Measurements from ENCODE around the gene SHISA4. TPM values are rescaled to one million over a fixed set of nuclear protein-coding genes. Genes with fewer than 3 reads are reported as not detected.

SHISA4 gene
- total and polyA plus RNA-seq, 4 donors = 7.2 to 15.9 (median 11.8) TPM

DNA sequence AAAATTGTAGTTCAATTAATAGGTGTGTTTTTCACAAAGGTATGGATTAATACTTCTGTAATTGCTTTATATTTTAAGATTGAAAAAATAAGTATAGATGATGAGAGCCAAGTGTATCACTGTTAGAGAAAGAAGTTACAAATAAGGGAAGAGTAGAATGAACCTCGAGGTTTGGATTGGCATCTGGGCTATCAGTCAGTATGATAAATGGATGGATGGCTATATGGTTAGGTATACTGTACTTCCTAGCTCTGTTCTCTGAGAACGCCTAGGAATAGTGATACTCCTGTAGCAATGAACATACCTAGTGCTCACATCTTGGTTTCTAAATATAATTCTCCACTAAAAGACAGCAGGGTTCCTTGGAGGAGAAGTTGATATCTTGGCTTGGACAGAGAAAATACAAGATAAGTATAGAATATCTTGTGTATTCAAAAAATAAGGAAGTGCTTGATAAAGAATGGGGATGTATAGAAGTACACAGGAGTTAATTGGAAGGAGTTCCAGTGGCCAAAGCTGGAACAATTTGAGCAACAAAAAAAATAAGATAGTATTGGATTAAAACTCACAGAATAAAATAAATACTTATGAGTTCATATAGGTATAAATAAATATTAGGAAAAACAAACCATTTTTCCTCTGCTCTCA is 47.3 kb upstream of the SHISA4 start:
- Histone ChIP-seq H3K4me3 (no peak overlapping the region), H3K9me3 (ENCODE audit: control insufficient read depth in 4 of 4, insufficient read depth in 3 of 4, low read length in 3 of 4) (no peaks in the 10 kb centered on the region), H3K4me1 (ENCODE audit: control insufficient read depth in 5 of 5, insufficient read depth in 5 of 5, low read length in 5 of 5) (peaks cover 0 to 7% (median 0%) of the 10 kb centered on the region in 5 donors), H3K36me3 (ENCODE audit: control insufficient read depth in 4 of 4, insufficient read depth in 4 of 4, low read length in 4 of 4) (peaks cover 2 to 5% (median 3%) of the 10 kb centered on the region in 4 donors), H3K27ac (ENCODE audit: low read depth in 1 of 2, low read length in 1 of 2) (no peak overlapping the region), H3K9ac (ENCODE audit: insufficient read depth in 1 of 2, low read length in 2 of 2) (no peak overlapping the region), H3K27me3 (ENCODE audit: control insufficient read depth in 3 of 3, insufficient read depth in 3 of 3, low read length in 2 of 3) (no peaks in the 10 kb centered on the region)
- ATAC-seq (ENCODE audit: insufficient read depth, low FRiP score) (no peak), DNase-seq (no peak)
- TF ChIP-seq, protein P1, sequence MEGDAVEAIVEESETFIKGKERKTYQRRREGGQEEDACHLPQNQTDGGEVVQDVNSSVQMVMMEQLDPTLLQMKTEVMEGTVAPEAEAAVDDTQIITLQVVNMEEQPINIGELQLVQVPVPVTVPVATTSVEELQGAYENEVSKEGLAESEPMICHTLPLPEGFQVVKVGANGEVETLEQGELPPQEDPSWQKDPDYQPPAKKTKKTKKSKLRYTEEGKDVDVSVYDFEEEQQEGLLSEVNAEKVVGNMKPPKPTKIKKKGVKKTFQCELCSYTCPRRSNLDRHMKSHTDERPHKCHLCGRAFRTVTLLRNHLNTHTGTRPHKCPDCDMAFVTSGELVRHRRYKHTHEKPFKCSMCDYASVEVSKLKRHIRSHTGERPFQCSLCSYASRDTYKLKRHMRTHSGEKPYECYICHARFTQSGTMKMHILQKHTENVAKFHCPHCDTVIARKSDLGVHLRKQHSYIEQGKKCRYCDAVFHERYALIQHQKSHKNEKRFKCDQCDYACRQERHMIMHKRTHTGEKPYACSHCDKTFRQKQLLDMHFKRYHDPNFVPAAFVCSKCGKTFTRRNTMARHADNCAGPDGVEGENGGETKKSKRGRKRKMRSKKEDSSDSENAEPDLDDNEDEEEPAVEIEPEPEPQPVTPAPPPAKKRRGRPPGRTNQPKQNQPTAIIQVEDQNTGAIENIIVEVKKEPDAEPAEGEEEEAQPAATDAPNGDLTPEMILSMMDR (IDR thresholded peaks at IDR 0.05; ENCODE audit: control extremely low read depth, extremely low read depth) = no peak
- 70 to 82% methylated on average over 2 of the region's 2 CpGs for WGBS, 2 donors

DNA sequence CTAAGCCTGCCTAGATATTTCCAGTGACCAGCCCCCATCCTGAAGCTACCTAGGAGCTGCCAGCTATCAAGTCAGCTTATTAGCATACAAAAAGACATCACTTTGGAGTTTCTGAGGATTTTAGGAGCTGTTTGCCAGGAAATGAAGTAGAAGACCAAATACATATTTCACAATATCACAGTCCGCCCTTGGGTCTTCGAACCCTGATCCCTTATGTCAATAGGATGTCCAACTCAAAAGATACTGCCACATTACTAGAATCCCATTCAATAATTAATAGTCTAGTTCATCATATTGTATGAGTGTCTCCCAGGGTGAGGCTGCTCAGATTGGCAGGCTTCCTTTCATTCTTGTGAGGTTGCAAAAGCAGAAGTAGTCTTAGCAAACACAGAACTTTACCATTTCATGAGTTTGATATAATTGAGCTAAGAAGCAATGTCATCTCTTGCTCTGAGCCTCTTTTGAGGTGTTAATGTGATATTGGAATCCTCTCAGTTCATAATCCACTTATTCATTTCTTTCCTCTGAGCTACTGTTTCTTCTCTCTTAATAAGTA is 46.1 kb upstream of the SHISA4 start:
- WGBS, 2 donors = 50 to 69% methylated on average over 2 of the region's 2 CpGs
- Histone ChIP-seq H3K4me1 (ENCODE audit: control insufficient read depth in 5 of 5, insufficient read depth in 5 of 5, low read length in 5 of 5) (peaks cover 0 to 12% (median 0%) of the 10 kb centered on the region in 5 donors), H3K9ac (ENCODE audit: insufficient read depth in 1 of 2, low read length in 2 of 2) (no peak overlapping the region), H3K36me3 (ENCODE audit: control insufficient read depth in 4 of 4, insufficient read depth in 4 of 4, low read length in 4 of 4) (peaks cover 2 to 5% (median 3%) of the 10 kb centered on the region in 4 donors), H3K27ac (ENCODE audit: low read depth in 1 of 2, low read length in 1 of 2) (no peak overlapping the region), H3K9me3 (ENCODE audit: control insufficient read depth in 4 of 4, insufficient read depth in 3 of 4, low read length in 3 of 4) (no peaks in the 10 kb centered on the region), H3K27me3 (ENCODE audit: control insufficient read depth in 3 of 3, insufficient read depth in 3 of 3, low read length in 2 of 3) (no peaks in the 10 kb centered on the region), H3K4me3 (no peak overlapping the region)
- ATAC-seq (ENCODE audit: insufficient read depth, low FRiP score) (no peak), DNase-seq (no peak)
- TF ChIP-seq, protein P1 (IDR thresholded peaks at IDR 0.05; ENCODE audit: control extremely low read depth, extremely low read depth) = no peak

DNA sequence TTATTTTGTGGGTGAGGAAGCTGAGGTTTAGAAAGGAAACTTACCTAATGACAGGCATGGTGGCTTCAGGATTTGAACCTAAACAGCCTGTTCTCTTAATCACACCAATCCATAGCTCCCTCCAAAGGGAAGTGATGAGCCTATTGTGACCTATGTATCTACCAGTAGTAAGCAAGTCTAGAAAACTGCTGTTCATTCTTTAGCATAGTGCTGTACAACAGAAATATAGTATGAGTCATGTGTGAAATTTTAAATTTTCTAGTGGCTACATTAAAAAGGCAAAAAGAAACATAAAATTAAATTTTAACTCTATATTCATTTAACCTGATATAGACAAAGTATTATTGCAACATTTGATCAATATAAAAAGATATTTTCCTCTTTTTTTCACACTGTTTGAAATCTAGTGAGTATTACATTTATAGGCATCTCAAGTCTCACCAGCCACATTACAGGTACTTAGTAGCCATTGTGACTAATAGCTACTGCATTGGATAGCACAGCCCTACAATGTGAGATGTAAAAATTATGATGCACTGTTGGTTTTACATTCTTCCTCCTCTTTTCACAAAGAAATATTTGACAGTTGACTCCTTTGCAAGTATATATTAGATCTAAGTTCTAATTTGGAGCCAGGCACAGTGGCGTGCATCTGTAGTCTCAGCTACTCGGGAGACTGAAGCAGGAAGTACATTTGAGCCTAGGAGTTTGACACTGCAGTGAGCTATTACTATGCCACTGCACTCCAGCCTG is 43.2 kb upstream of the SHISA4 start:
- TF ChIP-seq, protein P1 (IDR thresholded peaks at IDR 0.05; ENCODE audit: control extremely low read depth, extremely low read depth) = no peak
- no peak overlapping the region for H3K4me3 ChIP-seq
- no peak overlapping the region for H3K27ac ChIP-seq (ENCODE audit: low read depth in 1 of 2, low read length in 1 of 2)
- H3K27me3 ChIP-seq (ENCODE audit: control insufficient read depth in 3 of 3, insufficient read depth in 3 of 3, low read length in 2 of 3) = no peaks in the 10 kb centered on the region
- no peak overlapping the region for H3K9ac ChIP-seq (ENCODE audit: insufficient read depth in 1 of 2, low read length in 2 of 2)
- peaks cover 2 to 22% (median 7%) of the 10 kb centered on the region in 5 donors for H3K4me1 ChIP-seq (ENCODE audit: control insufficient read depth in 5 of 5, insufficient read depth in 5 of 5, low read length in 5 of 5)
- DNase-seq (no peak), ATAC-seq (ENCODE audit: insufficient read depth, low FRiP score) (no peak)
- no peaks in the 10 kb centered on the region for H3K9me3 ChIP-seq (ENCODE audit: control insufficient read depth in 4 of 4, insufficient read depth in 3 of 4, low read length in 3 of 4)
- peaks cover 4 to 15% (median 13%) of the 10 kb centered on the region in 4 donors for H3K36me3 ChIP-seq (ENCODE audit: control insufficient read depth in 4 of 4, insufficient read depth in 4 of 4, low read length in 4 of 4)
- WGBS, 2 donors = 55 to 60% methylated on average over 2 of the region's 2 CpGs

Measured in lung (tissue), 12 donors.